ENCODE measurements around the gene EPS8L1. TPM values are rescaled to one million over a fixed set of nuclear protein-coding genes. Genes with fewer than 3 reads are reported as not detected.

EPS8L1 gene
- total RNA-seq, 1 experiment from 2014 or later, result 75.8 TPM

- Histone ChIP-seq H4K20me1 (ENCODE audit: low read length) (no peaks in the 10 kb centered on the region), H3K36me3 (ENCODE audit: low read depth, low read length) (peaks cover 16% of the 10 kb centered on the region; the same call in 1 of the 2 replicates), H3K4me3 (ENCODE audit: low read length) (no peak overlapping the region), H3K9me2 (replicated peaks; ENCODE audit: low read length) (no peaks in the 10 kb centered on the region), H2AFZ (ENCODE audit: low read length) (no peak overlapping the region), H3K9ac (ENCODE audit: low read length) (no peak overlapping the region), H3K27me3 (ENCODE audit: low read length) (no peaks in the 10 kb centered on the region), H3K4me2 (ENCODE audit: low read length) (no peak overlapping the region), H3F3A (ENCODE audit: low read length, unreplicated experiment) (no peaks in the 10 kb centered on the region), H3K9me3 (ENCODE audit: low read length) (no peaks in the 10 kb centered on the region), H3K79me2 (ENCODE audit: low read length) (no peaks in the 10 kb centered on the region), H3K27ac (ENCODE audit: low read length) (no peak overlapping the region), H3K4me1 (ENCODE audit: insufficient read depth, low read length) (no peaks in the 10 kb centered on the region)
- intact Hi-C loops (cut with micrococcal nuclease), result no loop called here
- POLR2A ChIA-PET (ENCODE audit: unreplicated experiment), result no interaction called here
- TF ChIP-seq EZH2phosphoT487 (IDR thresholded peaks at IDR 0.05; ENCODE audit: borderline replicate concordance, low read length), result no peak
- no peak for TF ChIP-seq CTCF (conservative IDR thresholded peaks at IDR 0.05; ENCODE audit: low read depth, low read length)
- TF ChIP-seq EZH2 (IDR thresholded peaks at IDR 0.05; ENCODE audit: low read length, unreplicated experiment), result no peak
- DNase-seq (no peak), ATAC-seq (no peak)
- BruUV-seq (replicated peaks), result TSS peak; percentile 52
- CTCF ChIA-PET, result no interaction called here
Observed at GRCh38 chr19:55087542-55087901, 11.9 kb downstream of the EPS8L1 start.

GRCh38 chr19:55088021-55088451 is 12.4 kb downstream of the EPS8L1 start:
- no peaks in the 10 kb centered on the region for H3F3A ChIP-seq (ENCODE audit: low read length, unreplicated experiment)
- CTCF ChIA-PET, result interaction anchor here (0.6 kb wide), 2 partner anchors 53 to 175 kb away, joined by 4 to 14 read pairs; no protein-coding TSS in a partner anchor
- no peak overlapping the region for H3K4me3 ChIP-seq (ENCODE audit: low read length)
- no peaks in the 10 kb centered on the region for H3K79me2 ChIP-seq (ENCODE audit: low read length)
- H4K20me1 ChIP-seq (ENCODE audit: low read length), result no peaks in the 10 kb centered on the region
- POLR2A ChIA-PET (ENCODE audit: unreplicated experiment), result no interaction called here
- no peak for TF ChIP-seq EZH2phosphoT487 (IDR thresholded peaks at IDR 0.05; ENCODE audit: borderline replicate concordance, low read length)
- no peak for TF ChIP-seq CTCF (conservative IDR thresholded peaks at IDR 0.05; ENCODE audit: low read depth, low read length)
- no peak for TF ChIP-seq EZH2 (IDR thresholded peaks at IDR 0.05; ENCODE audit: low read length, unreplicated experiment)
- no peak overlapping the region for H3K9ac ChIP-seq (ENCODE audit: low read length)
- no peaks in the 10 kb centered on the region for H3K9me2 ChIP-seq (replicated peaks; ENCODE audit: low read length)
- no peaks in the 10 kb centered on the region for H3K4me1 ChIP-seq (ENCODE audit: insufficient read depth, low read length)
- H3K27me3 ChIP-seq (ENCODE audit: low read length), result no peaks in the 10 kb centered on the region
- H2AFZ ChIP-seq (ENCODE audit: low read length), result no peak overlapping the region
- no peak overlapping the region for H3K27ac ChIP-seq (ENCODE audit: low read length)
- intact Hi-C loops (cut with micrococcal nuclease), result no loop called here
- peaks cover 16% of the 10 kb centered on the region; the same call in 1 of the 2 replicates for H3K36me3 ChIP-seq (ENCODE audit: low read depth, low read length)
- H3K9me3 ChIP-seq (ENCODE audit: low read length), result no peaks in the 10 kb centered on the region
- no TSS peak for BruUV-seq (replicated peaks)
- H3K4me2 ChIP-seq (ENCODE audit: low read length), result no peak overlapping the region
- ATAC-seq (no peak), DNase-seq (no peak)

GRCh38 chr19:55088543-55089341 is 13.1 kb downstream of the EPS8L1 start:
- BruUV-seq (replicated peaks), result no TSS peak
- H3K27me3 ChIP-seq (ENCODE audit: low read length), result no peaks in the 10 kb centered on the region
- peak; percentile 65 for ATAC-seq
- no peak overlapping the region for H3K27ac ChIP-seq (ENCODE audit: low read length)
- no peaks in the 10 kb centered on the region for H3F3A ChIP-seq (ENCODE audit: low read length, unreplicated experiment)
- intact Hi-C loops (cut with micrococcal nuclease), result no loop called here
- H3K9me2 ChIP-seq (replicated peaks; ENCODE audit: low read length), result no peaks in the 10 kb centered on the region
- no peak overlapping the region for H3K4me3 ChIP-seq (ENCODE audit: low read length)
- no peaks in the 10 kb centered on the region for H3K4me1 ChIP-seq (ENCODE audit: insufficient read depth, low read length)
- TF ChIP-seq EZH2 (IDR thresholded peaks at IDR 0.05; ENCODE audit: low read length, unreplicated experiment) (no peak), CTCF (conservative IDR thresholded peaks at IDR 0.05; ENCODE audit: low read depth, low read length) (peak; percentile 59)
- peaks cover 16% of the 10 kb centered on the region; the same call in 1 of the 2 replicates for H3K36me3 ChIP-seq (ENCODE audit: low read depth, low read length)
- ChIA-PET CTCF (interaction anchor here (0.6 kb wide), 2 partner anchors 52 to 176 kb away, joined by 4 to 14 read pairs; no protein-coding TSS in a partner anchor), POLR2A (ENCODE audit: unreplicated experiment) (no interaction called here)
- H3K4me2 ChIP-seq (ENCODE audit: low read length), result no peak overlapping the region
- H3K79me2 ChIP-seq (ENCODE audit: low read length), result no peaks in the 10 kb centered on the region
- H3K9me3 ChIP-seq (ENCODE audit: low read length), result no peaks in the 10 kb centered on the region
- DNase-seq, result peak; percentile 92
- no peak overlapping the region for H3K9ac ChIP-seq (ENCODE audit: low read length)
- H4K20me1 ChIP-seq (ENCODE audit: low read length), result no peaks in the 10 kb centered on the region
- no peak overlapping the region for H2AFZ ChIP-seq (ENCODE audit: low read length)
